CD4-positive, alpha-beta T cell (primary cell): ENCODE results near the gene CNBP. TPM values are rescaled to one million over a fixed set of nuclear protein-coding genes. Genes with fewer than 3 reads are reported as not detected.

Source experiments
- ATAC-seq: fragments of 200-7000 bp; cut with Tn5 transposase; one replicate; pipeline ENCODE4 v1.10.0; 2022; ENCODE audit warnings: mild to moderate bottlenecking; ENCODE audit not compliant: poor library complexity
- CTCF ChIA-PET: fragments of 350-600 bp; sonication (Branson Sonifier 250); formaldehyde crosslinking; loops from one replicate; lab custom pipeline; 2021; ENCODE audit warnings: antibody characterized with exemption, inconsistent platforms; lab: Charles Lee
- POLR2A ChIA-PET: fragments of 350-600 bp; sonication (Branson Sonifier 250); formaldehyde crosslinking; loops from one replicate; lab custom pipeline; 2021; ENCODE audit warnings: antibody characterized with exemption, inconsistent platforms; lab: Charles Lee
- DNase-seq, 14 experiments: peaks; one replicate each; pipeline ENCODE4 v3.0.0-alpha.2; 2013 to 2020; ENCODE audit warnings: mixed read lengths in 2 of 14
- H3K27ac ChIP-seq, 2 donors: one replicate each; pipeline versions ENCODE4 v1.5.1 to v1.7.0; 2013; ENCODE audit warnings: low read length in 2 of 2, low read depth in 1 of 2, mild to moderate bottlenecking in 1 of 2
- H3K27me3 ChIP-seq, 2 experiments: 1 replicate in 1 of 2; 2 replicates in 1 of 2; pipeline versions ENCODE4 v1.6.1 to v1.7.0; 2013; ENCODE audit warnings: low read length in 2 of 2, control low read depth in 1 of 2, mild to moderate bottlenecking in 1 of 2, moderate library complexity in 1 of 2; ENCODE audit not compliant: insufficient read depth in 2 of 2, control insufficient read depth in 1 of 2
- H3K36me3 ChIP-seq: one replicate; pipeline ENCODE4 v1.6.1; 2013; ENCODE audit warnings: low read length, control low read depth; ENCODE audit not compliant: insufficient read depth
- H3K4me1 ChIP-seq: one replicate; pipeline ENCODE4 v1.6.1; 2013; ENCODE audit warnings: low read length, control low read depth; ENCODE audit not compliant: insufficient read depth
- H3K4me3 ChIP-seq: one replicate; pipeline ENCODE4 v1.5.1; 2013; ENCODE audit warnings: mild to moderate bottlenecking, low read length, moderate library complexity
- H3K9me3 ChIP-seq, 2 experiments: 1 replicate in 1 of 2; 2 replicates in 1 of 2; pipeline versions ENCODE4 v1.6.1 to v1.7.0; 2013; ENCODE audit warnings: low read length in 2 of 2, mild to moderate bottlenecking in 2 of 2, control low read depth in 1 of 2, moderate library complexity in 1 of 2; ENCODE audit not compliant: control insufficient read depth in 1 of 2, insufficient read depth in 1 of 2
- H3K27ac Mint-ChIP-seq: one replicate; pipeline ENCODE4 v1.8.0; 2020; ENCODE audit warnings: mixed read lengths
- H3K27me3 Mint-ChIP-seq: one replicate; pipeline ENCODE4 v1.8.0; 2021; ENCODE audit warnings: mixed read lengths
- H3K36me3 Mint-ChIP-seq: one replicate; pipeline ENCODE4 v1.8.0; 2021; ENCODE audit warnings: low read depth, mixed read lengths
- H3K4me1 Mint-ChIP-seq: one replicate; pipeline ENCODE4 v1.8.0; 2021; ENCODE audit warnings: low read depth, mixed read lengths
- H3K4me3 Mint-ChIP-seq: one replicate; pipeline ENCODE4 v1.8.0; 2020; ENCODE audit warnings: mild to moderate bottlenecking, mixed read lengths
- H3K9me3 Mint-ChIP-seq: one replicate; pipeline ENCODE4 v1.8.0; 2020; ENCODE audit warnings: mixed read lengths
- CTCF ChIP-seq: fragments of 200-600 bp; IDR thresholded peaks from one replicate; pipeline ENCODE4 v1.8.0; 2022; ENCODE audit warnings: antibody characterized with exemption, mild to moderate bottlenecking
- intact Hi-C, 2 experiments: fragments of 100-400 bp; cut with DNase I in 1 of 2; cut with micrococcal nuclease in 1 of 2; formaldehyde crosslinking; loops; one replicate each; pipeline versions ENCODE4 v1.15.1 to v1.9.0; 2023 to 2025; cut with DNase I, micrococcal nuclease
- total RNA-seq, 174 experiments: library from RNA in 2 of 174; stranded (reverse) in 2 of 174; gene quantifications; one replicate each; pipeline ENCODE4 v1.2.3 and lab custom pipeline; 2021 to 2026

The CNBP gene
- total RNA-seq, 2 experiments from 2014 or later: 260 to 267 TPM

- ATAC-seq (peak; percentile 9), DNase-seq (peak in 3 of 14 experiments; percentile 24 to 58 (median 57))
- H3K4me3 Mint-ChIP-seq: peak overlapping the region; percentile 100
- H3K9me3 ChIP-seq: no peaks in the 10 kb centered on the region
- H3K27ac Mint-ChIP-seq: peak overlapping the region; percentile 100
- CTCF ChIA-PET: no interaction called here
- peaks cover 45% of the 10 kb centered on the region for H3K4me1 Mint-ChIP-seq
- peaks cover 32% of the 10 kb centered on the region for H3K4me1 ChIP-seq
- H3K36me3 ChIP-seq: peaks cover 7% of the 10 kb centered on the region
- TF ChIP-seq CTCF: no peak
- H3K27me3 ChIP-seq: no peaks in the 10 kb centered on the region
- no peaks in the 10 kb centered on the region for H3K27me3 Mint-ChIP-seq
- peak overlapping the region; percentile 91 to 95 for H3K27ac ChIP-seq
- H3K4me3 ChIP-seq: peak overlapping the region; percentile 68
- H3K9me3 Mint-ChIP-seq: no peaks in the 10 kb centered on the region
- H3K36me3 Mint-ChIP-seq: peaks cover 51% of the 10 kb centered on the region
- intact Hi-C loops: loop anchor here (1.0 to 10.0 kb wide), 8 partner anchors 23 to 710 kb away; partner anchors contain the start of genes COPG1 (in 2 of the 2), ACAD9 (in 1 of the 2), ISY1 (in 1 of the 2) and TMCC1 (in 1 of the 2)
- POLR2A ChIA-PET: interaction anchor here (0.6 to 6.4 kb wide), 18 partner anchors 12 to 567 kb away, joined by 3 to 120 read pairs (median 4); partner anchors contain the start of genes ACAD9, COPG1 and RAB43
Observed at GRCh38 chr3:129184396-129184657, 631 bp upstream of the CNBP start.

GRCh38 chr3:129182390-129183185, 1.1 kb downstream of the CNBP start:
- H3K36me3 Mint-ChIP-seq: peaks cover 67% of the 10 kb centered on the region
- CTCF ChIA-PET: interaction anchor here (0.6 to 2.6 kb wide), 5 partner anchors 18 to 502 kb away, joined by 3 to 18 read pairs (median 5); no protein-coding TSS in a partner anchor
- H3K27ac ChIP-seq: peak overlapping the region; percentile 68 to 95
- peak overlapping the region; percentile 68 for H3K4me3 ChIP-seq
- peaks cover 60% of the 10 kb centered on the region for H3K4me1 Mint-ChIP-seq
- H3K27me3 Mint-ChIP-seq: no peaks in the 10 kb centered on the region
- no peaks in the 10 kb centered on the region for H3K9me3 ChIP-seq
- H3K27ac Mint-ChIP-seq: peak overlapping the region; percentile 100
- peaks cover 22% of the 10 kb centered on the region for H3K36me3 ChIP-seq
- intact Hi-C loops: loop anchor here (2.0 to 10.0 kb wide), 6 partner anchors 60 to 712 kb away; partner anchors contain the start of genes ACAD9 (in 1 of the 2), COPG1 (in 1 of the 2) and TMCC1 (in 1 of the 2)
- no peak for ATAC-seq
- TF ChIP-seq CTCF: no peak
- no peaks in the 10 kb centered on the region for H3K9me3 Mint-ChIP-seq
- no peaks in the 10 kb centered on the region for H3K27me3 ChIP-seq
- H3K4me3 Mint-ChIP-seq: peak overlapping the region; percentile 100
- peaks cover 46% of the 10 kb centered on the region for H3K4me1 ChIP-seq
- POLR2A ChIA-PET: interaction anchor here (0.7 to 6.4 kb wide), 16 partner anchors 10 to 565 kb away, joined by 3 to 120 read pairs (median 6); partner anchors contain the start of genes CFAP92, COPG1 and RAB43
- peak in 5 of 14 experiments; percentile 18 to 53 (median 41) for DNase-seq

- Histone ChIP-seq H3K27ac (peak overlapping the region; percentile 33 to 95), H3K4me3 (peak overlapping the region; percentile 68), H3K4me1 (peaks cover 48% of the 10 kb centered on the region), H3K36me3 (peaks cover 28% of the 10 kb centered on the region), H3K9me3 (no peaks in the 10 kb centered on the region), H3K27me3 (no peaks in the 10 kb centered on the region)
- ChIA-PET POLR2A (interaction anchor here (0.8 to 6.4 kb wide), 6 partner anchors 15 to 501 kb away, joined by 3 to 120 read pairs (median 8); partner anchors contain the start of gene RAB43), CTCF (interaction anchor here (1.2 to 2.6 kb wide), 3 partner anchors 20 to 501 kb away, joined by 3 to 18 read pairs (median 7); no protein-coding TSS in a partner anchor)
- H3K27ac Mint-ChIP-seq: peak overlapping the region; percentile 100
- H3K27me3 Mint-ChIP-seq: no peaks in the 10 kb centered on the region
- H3K4me1 Mint-ChIP-seq: peaks cover 67% of the 10 kb centered on the region
- intact Hi-C loops: loop anchor here (2.0 to 10.0 kb wide), 7 partner anchors 19 to 713 kb away; partner anchors contain the start of genes ACAD9 (in 1 of the 2), COPG1 (in 1 of the 2) and TMCC1 (in 1 of the 2)
- DNase-seq (no peak), ATAC-seq (no peak)
- H3K36me3 Mint-ChIP-seq: peaks cover 75% of the 10 kb centered on the region
- no peaks in the 10 kb centered on the region for H3K9me3 Mint-ChIP-seq
- no peak for TF ChIP-seq CTCF
- H3K4me3 Mint-ChIP-seq: peak overlapping the region; percentile 100
Observed at GRCh38 chr3:129181819-129182218, 1.9 kb downstream of the CNBP start.
